Fibroblast of mammary gland (primary cell): ENCODE data around the gene RNASE12.

Source experiments
- DNase-seq: peaks from one replicate; pipeline ENCODE4 v3.0.0-alpha.2; 2010; ENCODE audit warnings: low read depth
- H3K4me3 ChIP-seq: 2 replicates; pipeline ENCODE4 v1.5.1; 2011; ENCODE audit warnings: low read depth, mild to moderate bottlenecking, low read length, moderate library complexity; ENCODE audit not compliant: control insufficient read depth
- CTCF ChIP-seq: conservative IDR thresholded peaks from 2 replicates; pipeline ENCODE4 v1.5.1; 2011; ENCODE audit warnings: low read depth, low read length, inconsistent platforms; ENCODE audit not compliant: control insufficient read depth, insufficient read depth

The RNASE12 gene

GRCh38 chr14:20608383-20609110, 17.4 kb upstream of the RNASE12 start:
- H3K4me3 ChIP-seq, result no peak overlapping the region
- no peak for DNase-seq

GRCh38 chr14:20607617-20608016, 16.4 kb upstream of the RNASE12 start:
- H3K4me3 ChIP-seq, result no peak overlapping the region
- no peak for TF ChIP-seq CTCF
- DNase-seq, result no peak

More at GRCh38 chr14:20608383-20609110, 17.4 kb upstream of the RNASE12 start:
- no peak for TF ChIP-seq CTCF

GRCh38 chr14:20606902-20607242, 15.7 kb upstream of the RNASE12 start:
- no peak overlapping the region for H3K4me3 ChIP-seq
- TF ChIP-seq CTCF, result no peak

GRCh38 chr14:20606190-20606901, 15.2 kb upstream of the RNASE12 start:
- TF ChIP-seq CTCF, result peak; percentile 60
- peak; percentile 40 for DNase-seq
- H3K4me3 ChIP-seq, result no peak overlapping the region

More at GRCh38 chr14:20606902-20607242, 15.7 kb upstream of the RNASE12 start:
- DNase-seq, result no peak

- DNase-seq, result no peak
- no peak for TF ChIP-seq CTCF
Measured at GRCh38 chr14:20603813-20604690, 12.9 kb upstream of the RNASE12 start.

GRCh38 chr14:20602583-20602982, 11.4 kb upstream of the RNASE12 start:
- no peak for TF ChIP-seq CTCF
- no peak overlapping the region for H3K4me3 ChIP-seq
- no peak for DNase-seq

More at GRCh38 chr14:20603813-20604690, 12.9 kb upstream of the RNASE12 start:
- H3K4me3 ChIP-seq, result no peak overlapping the region
